ENCODE data around the gene PEAK1.
"Not testable (repeated sequence)": the region's sequence is repeated elsewhere in the genome, so short reads cannot be mapped to it uniquely, and the experiment has no call there.

PEAK1 gene

DNA sequence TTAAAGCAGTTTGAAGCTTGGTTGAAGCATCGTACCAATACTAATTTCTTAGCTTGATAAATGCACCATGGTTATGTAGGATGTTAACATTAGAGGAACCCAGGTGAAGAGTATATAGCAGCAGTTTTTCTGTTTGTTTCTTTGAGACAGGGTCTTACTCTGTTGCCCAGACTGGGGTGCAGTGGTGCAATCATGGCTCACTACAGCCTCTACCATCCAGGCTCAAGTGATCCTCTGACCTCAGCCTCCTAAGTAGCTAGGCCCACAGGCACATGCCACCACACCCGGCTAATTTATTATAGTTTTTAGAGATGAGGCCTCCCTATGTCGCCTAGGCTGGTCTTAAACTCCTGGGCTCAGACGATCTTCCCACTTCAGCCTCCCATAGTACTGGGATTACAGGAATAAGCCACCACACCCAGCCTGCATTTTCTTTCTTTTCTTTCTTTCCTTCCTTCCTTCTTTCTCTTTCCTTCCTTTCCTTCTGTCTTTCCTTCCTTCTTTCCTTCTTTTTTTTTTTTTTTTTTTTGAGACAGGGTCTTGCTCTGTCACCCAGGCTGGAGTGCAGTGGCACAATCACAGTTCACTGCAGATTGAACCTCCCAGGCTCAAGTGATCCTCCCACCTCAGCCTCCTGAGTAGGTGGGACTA, 6.1 kb downstream of the PEAK1 start:
- DNase-seq (ENCODE audit: low read depth): no peak
- TF ChIP-seq, protein P1, sequence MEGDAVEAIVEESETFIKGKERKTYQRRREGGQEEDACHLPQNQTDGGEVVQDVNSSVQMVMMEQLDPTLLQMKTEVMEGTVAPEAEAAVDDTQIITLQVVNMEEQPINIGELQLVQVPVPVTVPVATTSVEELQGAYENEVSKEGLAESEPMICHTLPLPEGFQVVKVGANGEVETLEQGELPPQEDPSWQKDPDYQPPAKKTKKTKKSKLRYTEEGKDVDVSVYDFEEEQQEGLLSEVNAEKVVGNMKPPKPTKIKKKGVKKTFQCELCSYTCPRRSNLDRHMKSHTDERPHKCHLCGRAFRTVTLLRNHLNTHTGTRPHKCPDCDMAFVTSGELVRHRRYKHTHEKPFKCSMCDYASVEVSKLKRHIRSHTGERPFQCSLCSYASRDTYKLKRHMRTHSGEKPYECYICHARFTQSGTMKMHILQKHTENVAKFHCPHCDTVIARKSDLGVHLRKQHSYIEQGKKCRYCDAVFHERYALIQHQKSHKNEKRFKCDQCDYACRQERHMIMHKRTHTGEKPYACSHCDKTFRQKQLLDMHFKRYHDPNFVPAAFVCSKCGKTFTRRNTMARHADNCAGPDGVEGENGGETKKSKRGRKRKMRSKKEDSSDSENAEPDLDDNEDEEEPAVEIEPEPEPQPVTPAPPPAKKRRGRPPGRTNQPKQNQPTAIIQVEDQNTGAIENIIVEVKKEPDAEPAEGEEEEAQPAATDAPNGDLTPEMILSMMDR (conservative IDR thresholded peaks at IDR 0.05; ENCODE audit: control insufficient read depth, insufficient read depth, low read depth, low read length): no peak
- no peak overlapping the region for H3K4me3 ChIP-seq (ENCODE audit: control insufficient read depth, low read depth, low read length)

- DNase-seq (ENCODE audit: low read depth): no peak
- no peak overlapping the region for H3K4me3 ChIP-seq (ENCODE audit: control insufficient read depth, low read depth, low read length)
- TF ChIP-seq, protein P1 (conservative IDR thresholded peaks at IDR 0.05; ENCODE audit: control insufficient read depth, insufficient read depth, low read depth, low read length): no peak
These were observed 6.8 kb downstream of the PEAK1 start for GRCh38 chr15:77412972-77413698.

GRCh38 chr15:77411619-77411976, 8.3 kb downstream of the PEAK1 start:
- no peak overlapping the region for H3K4me3 ChIP-seq (ENCODE audit: control insufficient read depth, low read depth, low read length)
- no peak for DNase-seq (ENCODE audit: low read depth)
- TF ChIP-seq, protein P1 (conservative IDR thresholded peaks at IDR 0.05; ENCODE audit: control insufficient read depth, insufficient read depth, low read depth, low read length): no peak

GRCh38 chr15:77410701-77411618, 8.9 kb downstream of the PEAK1 start:
- TF ChIP-seq, protein P1 (conservative IDR thresholded peaks at IDR 0.05; ENCODE audit: control insufficient read depth, insufficient read depth, low read depth, low read length): no peak
- no peak overlapping the region for H3K4me3 ChIP-seq (ENCODE audit: control insufficient read depth, low read depth, low read length)
- DNase-seq (ENCODE audit: low read depth): no peak

- not testable (repeated sequence) for DNase-seq (ENCODE audit: low read depth); H3K4me3 ChIP-seq (ENCODE audit: control insufficient read depth, low read depth, low read length)
These were observed 9.8 kb downstream of the PEAK1 start for GRCh38 chr15:77410157-77410500.

GRCh38 chr15:77409259-77410156, 10.4 kb downstream of the PEAK1 start:
- H3K4me3 ChIP-seq (ENCODE audit: control insufficient read depth, low read depth, low read length): no peak overlapping the region
- TF ChIP-seq, protein P1 (conservative IDR thresholded peaks at IDR 0.05; ENCODE audit: control insufficient read depth, insufficient read depth, low read depth, low read length): no peak
- DNase-seq (ENCODE audit: low read depth): no peak
